ENCODE measurements around the gene ABCA7.
A peak's percentile ranks its signal among the peaks of the same experiment; 100 is the strongest.

Gene ABCA7

DNA sequence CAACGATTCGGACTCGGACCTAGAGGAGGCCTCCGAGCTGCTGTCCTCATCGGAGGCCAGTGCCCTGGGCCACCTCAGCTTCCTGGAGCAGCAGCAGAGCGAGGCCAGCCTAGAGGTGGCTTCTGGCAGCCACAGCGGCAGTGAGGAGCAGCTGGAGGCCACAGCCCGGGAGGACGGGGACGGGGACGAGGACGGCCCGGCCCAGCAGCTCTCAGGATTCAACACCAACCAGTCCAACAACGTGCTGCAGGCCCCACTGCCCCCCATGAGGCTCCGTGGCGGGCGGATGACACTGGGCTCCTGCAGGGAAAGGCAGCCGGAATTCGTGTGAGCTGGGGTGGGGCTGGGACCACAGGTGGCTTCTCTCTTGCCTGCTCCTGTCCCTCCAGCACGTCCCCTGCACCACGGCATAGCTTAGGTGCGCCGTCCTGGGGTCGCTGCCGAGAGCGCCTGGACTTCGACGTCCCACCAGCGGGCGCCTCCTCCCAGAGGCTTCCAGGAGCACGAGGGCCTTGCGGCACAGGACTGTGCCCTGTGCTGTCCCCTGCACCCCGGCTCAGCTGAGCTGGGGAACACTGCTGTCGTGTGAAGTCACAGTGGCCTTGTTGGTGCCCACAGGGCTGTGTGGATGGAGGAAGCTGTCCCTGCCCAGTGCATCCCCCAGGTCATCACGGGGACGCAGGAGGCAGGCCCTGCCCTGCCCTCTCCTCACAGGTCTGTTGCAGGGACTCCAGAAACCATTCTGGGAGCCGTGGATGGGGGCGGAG, 46.0 kb downstream of the ABCA7 start:
- TF ChIP-seq MYC (IDR thresholded peaks at IDR 0.05; ENCODE audit: low read depth, low read length), result no peak
- no peak for DNase-seq (ENCODE audit: low read depth)
- H3K4me3 ChIP-seq (ENCODE audit: low read depth, low read length), result no peak overlapping the region

DNA sequence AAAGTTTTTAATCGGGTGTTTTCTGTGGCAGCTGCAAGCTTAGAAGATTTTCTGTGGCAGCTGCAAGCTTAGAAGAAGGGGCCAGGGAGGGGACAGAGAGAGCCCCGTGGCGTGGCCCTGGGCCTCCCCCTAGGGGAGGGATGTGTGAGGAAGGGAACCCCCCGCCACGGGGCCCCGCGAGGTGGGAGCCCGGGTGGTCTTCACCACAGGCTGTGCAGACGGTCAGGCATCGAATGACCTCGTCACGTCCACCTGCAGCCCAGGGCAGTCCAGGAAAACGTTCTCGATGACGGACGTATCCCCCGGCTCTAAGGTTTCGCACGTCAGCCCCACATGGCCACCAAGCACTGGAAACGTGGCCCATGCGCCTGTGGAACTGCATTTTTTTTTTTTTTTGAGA, 46.7 kb downstream of the ABCA7 start:
- TF ChIP-seq POLR2A (IDR thresholded peaks at IDR 0.05; ENCODE audit: extremely low read depth, insufficient read length) (no peak), MYC (IDR thresholded peaks at IDR 0.05; ENCODE audit: low read depth, low read length) (no peak)
- TF ChIP-seq, protein P1, sequence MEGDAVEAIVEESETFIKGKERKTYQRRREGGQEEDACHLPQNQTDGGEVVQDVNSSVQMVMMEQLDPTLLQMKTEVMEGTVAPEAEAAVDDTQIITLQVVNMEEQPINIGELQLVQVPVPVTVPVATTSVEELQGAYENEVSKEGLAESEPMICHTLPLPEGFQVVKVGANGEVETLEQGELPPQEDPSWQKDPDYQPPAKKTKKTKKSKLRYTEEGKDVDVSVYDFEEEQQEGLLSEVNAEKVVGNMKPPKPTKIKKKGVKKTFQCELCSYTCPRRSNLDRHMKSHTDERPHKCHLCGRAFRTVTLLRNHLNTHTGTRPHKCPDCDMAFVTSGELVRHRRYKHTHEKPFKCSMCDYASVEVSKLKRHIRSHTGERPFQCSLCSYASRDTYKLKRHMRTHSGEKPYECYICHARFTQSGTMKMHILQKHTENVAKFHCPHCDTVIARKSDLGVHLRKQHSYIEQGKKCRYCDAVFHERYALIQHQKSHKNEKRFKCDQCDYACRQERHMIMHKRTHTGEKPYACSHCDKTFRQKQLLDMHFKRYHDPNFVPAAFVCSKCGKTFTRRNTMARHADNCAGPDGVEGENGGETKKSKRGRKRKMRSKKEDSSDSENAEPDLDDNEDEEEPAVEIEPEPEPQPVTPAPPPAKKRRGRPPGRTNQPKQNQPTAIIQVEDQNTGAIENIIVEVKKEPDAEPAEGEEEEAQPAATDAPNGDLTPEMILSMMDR (IDR thresholded peaks at IDR 0.05; ENCODE audit: low read depth, low read length), result no peak
- TF ChIP-seq, protein P2, sequence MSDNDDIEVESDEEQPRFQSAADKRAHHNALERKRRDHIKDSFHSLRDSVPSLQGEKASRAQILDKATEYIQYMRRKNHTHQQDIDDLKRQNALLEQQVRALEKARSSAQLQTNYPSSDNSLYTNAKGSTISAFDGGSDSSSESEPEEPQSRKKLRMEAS (IDR thresholded peaks at IDR 0.05; ENCODE audit: low read depth, low read length), result no peak
- H3K4me3 ChIP-seq (ENCODE audit: low read depth, low read length), result no peak overlapping the region
- no peak for DNase-seq (ENCODE audit: low read depth)

DNA sequence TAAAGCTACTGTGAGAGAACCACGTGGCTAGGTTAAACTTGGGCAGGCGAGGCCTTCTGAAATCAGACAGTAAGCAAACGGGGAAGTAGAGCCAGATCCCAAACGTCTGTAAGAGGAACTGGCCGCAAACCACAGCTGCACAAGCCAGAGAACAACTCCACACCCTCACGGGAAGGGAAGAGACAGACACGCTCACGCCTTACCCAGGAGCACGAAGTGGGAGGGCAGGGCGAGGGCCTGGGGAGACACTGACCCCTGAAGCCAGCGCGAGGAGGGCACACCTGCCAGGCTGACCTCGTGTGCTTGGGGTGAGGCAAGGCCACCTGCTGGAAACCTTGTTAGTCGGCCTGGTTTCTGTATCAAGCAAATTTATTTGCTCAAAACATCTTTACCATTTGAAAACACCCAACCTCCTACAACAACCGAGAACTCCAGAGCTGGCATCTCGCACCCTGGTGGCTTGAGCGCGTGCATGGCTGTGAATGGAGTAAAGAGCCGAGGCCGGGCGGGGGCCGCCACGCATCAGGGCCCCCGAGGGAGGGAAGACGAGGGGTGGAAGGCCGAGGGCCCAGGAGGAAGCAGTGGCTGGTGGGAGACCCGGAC, 48.0 kb downstream of the ABCA7 start:
- TF ChIP-seq, protein P2 (IDR thresholded peaks at IDR 0.05; ENCODE audit: low read depth, low read length), result peak; percentile 92
- TF ChIP-seq, protein P1 (IDR thresholded peaks at IDR 0.05; ENCODE audit: low read depth, low read length), result no peak
- TF ChIP-seq MYC (IDR thresholded peaks at IDR 0.05; ENCODE audit: low read depth, low read length) (no peak), POLR2A (IDR thresholded peaks at IDR 0.05; ENCODE audit: extremely low read depth, insufficient read length) (no peak)
- peak; percentile 90 for DNase-seq (ENCODE audit: low read depth)
- no peak overlapping the region for H3K4me3 ChIP-seq (ENCODE audit: low read depth, low read length)

DNA sequence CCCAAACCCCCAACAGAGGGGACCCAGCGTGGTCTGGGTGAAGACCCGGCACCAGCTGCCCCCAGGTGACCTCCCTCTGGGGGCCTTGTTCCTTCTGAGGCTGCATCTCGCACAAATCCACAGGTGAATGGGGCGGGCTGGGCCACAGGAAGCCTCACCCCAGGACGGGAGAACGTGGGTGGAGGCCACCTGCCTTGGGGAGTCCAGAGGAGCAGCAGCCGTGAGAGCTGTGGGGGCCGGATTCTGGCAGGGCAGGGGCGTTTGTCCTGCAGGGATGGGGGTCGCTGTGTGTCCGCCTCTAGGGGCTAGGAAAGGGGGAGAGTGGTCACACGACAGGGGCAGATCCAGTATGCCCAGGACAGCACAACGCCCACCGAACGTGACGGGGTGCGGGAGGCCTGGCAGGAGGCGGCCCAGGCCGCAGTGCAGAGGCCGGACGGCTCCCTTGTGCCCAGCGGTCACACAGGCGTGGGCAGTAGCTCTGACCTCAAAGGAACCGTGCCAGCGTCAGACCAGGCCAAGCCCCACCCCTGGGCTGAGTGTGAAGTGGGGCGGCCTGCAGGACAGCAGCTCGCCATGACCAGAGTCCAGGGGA, 48.6 kb downstream of the ABCA7 start:
- H3K4me3 ChIP-seq (ENCODE audit: low read depth, low read length), result no peak overlapping the region
- no peak for DNase-seq (ENCODE audit: low read depth)
- TF ChIP-seq, protein P2 (IDR thresholded peaks at IDR 0.05; ENCODE audit: low read depth, low read length), result no peak
- TF ChIP-seq MYC (IDR thresholded peaks at IDR 0.05; ENCODE audit: low read depth, low read length), result no peak
- TF ChIP-seq POLR2A (IDR thresholded peaks at IDR 0.05; ENCODE audit: extremely low read depth, insufficient read length), result no peak
- TF ChIP-seq, protein P1 (IDR thresholded peaks at IDR 0.05; ENCODE audit: low read depth, low read length), result no peak

DNA sequence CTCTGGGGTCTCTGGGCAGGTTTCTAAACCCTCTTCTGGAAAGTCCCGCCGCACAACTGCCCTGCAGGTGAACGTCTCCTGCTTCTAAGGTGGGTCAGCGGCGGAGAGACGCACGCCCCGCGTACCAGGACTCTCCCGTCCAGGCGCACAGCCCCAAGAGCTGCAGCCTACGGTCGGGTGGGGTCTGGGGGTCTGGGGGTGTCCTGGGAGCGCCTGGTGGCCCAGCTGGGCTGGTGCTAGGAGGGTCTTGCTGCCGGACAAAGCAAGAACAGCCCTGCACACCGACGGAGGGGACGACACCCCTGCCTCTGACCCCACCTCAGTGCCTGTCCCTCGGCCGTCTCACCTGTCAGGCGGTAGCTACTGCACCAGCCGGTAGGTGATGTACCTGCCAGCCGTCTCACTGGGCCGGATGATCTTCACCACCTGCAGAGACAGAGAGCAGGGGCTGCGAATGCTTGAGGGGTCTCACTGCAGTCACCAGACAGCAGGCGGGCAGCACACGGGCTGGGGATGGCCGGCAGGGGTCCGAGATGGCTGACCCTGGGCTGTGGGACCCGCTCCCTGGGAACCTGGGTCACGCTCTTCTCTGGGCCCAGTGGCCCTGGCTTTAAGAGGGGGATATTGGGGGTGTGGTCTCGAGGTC, 49.3 kb downstream of the ABCA7 start:
- H3K4me3 ChIP-seq (ENCODE audit: low read depth, low read length), result no peak overlapping the region
- DNase-seq (ENCODE audit: low read depth), result no peak
- TF ChIP-seq POLR2A (IDR thresholded peaks at IDR 0.05; ENCODE audit: extremely low read depth, insufficient read length) (no peak), MYC (IDR thresholded peaks at IDR 0.05; ENCODE audit: low read depth, low read length) (no peak)
- TF ChIP-seq, protein P2 (IDR thresholded peaks at IDR 0.05; ENCODE audit: low read depth, low read length), result no peak
- TF ChIP-seq, protein P1 (IDR thresholded peaks at IDR 0.05; ENCODE audit: low read depth, low read length), result no peak

DNA sequence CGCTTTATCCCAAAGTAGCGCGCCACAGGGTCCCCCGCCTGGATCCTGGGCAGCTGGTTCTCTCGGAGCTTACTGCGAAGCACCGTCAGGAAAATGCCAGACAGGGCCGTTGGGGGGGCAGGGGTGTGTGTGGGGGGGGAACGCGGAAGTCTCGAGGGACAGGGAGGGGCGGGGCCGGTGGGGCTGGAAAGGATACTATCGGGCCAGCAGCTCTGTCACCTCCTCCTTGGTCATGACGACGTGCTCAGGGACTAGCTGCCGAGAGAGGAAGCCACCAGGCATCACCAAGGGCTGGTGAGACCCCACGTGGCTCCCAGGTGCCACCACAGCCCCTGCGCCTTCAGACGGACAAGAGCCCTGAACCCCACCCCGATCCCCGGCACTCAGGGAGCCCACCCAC, 50.0 kb downstream of the ABCA7 start:
- TF ChIP-seq, protein P2 (IDR thresholded peaks at IDR 0.05; ENCODE audit: low read depth, low read length), result no peak
- TF ChIP-seq, protein P1 (IDR thresholded peaks at IDR 0.05; ENCODE audit: low read depth, low read length), result no peak
- no peak for TF ChIP-seq POLR2A (IDR thresholded peaks at IDR 0.05; ENCODE audit: extremely low read depth, insufficient read length)
- no peak for TF ChIP-seq MYC (IDR thresholded peaks at IDR 0.05; ENCODE audit: low read depth, low read length)
- no peak for DNase-seq (ENCODE audit: low read depth)
- H3K4me3 ChIP-seq (ENCODE audit: low read depth, low read length), result no peak overlapping the region

Measured in NB4 (cell line).